Measurements from ENCODE around the gene SLC5A8. TPM values are rescaled to one million over a fixed set of nuclear protein-coding genes. Genes with fewer than 3 reads are reported as not detected.

Gene SLC5A8
- total RNA-seq, 1 experiment from 2014 or later = 0.07 TPM

DNA sequence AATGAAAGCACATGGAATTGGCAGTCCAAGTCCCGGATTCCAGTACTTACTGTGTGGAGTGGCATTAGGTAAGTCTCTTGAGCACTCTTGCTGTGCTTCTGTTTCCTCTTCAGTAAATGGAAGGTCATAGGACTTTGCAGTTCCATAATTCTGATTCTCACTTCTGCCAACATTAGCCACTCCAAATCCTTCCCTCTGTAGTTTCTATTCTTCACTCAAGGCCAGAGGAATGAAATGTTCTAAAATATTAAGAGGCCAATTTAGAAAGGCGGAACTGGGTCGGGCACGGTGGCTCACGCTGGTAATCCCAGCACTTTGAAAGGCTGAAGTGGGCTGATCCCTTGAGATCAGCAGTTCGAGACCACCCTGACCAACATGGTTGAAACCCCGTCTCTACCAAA is 19.8 kb upstream of the SLC5A8 start:
- no peak overlapping the region for H3K27ac ChIP-seq (ENCODE audit: insufficient read length, low read depth, low read length)
- no CpG with 5 or more reads among the region's 7 CpGs for WGBS (ENCODE audit: extremely low coverage, insufficient read length, low lambda C conversion rate)
- H2BK15ac ChIP-seq (ENCODE audit: low read depth, low read length) = no peak overlapping the region
- H3K27me3 ChIP-seq (ENCODE audit: insufficient read depth, low read length) = no peaks in the 10 kb centered on the region
- H3K4me2 ChIP-seq (ENCODE audit: insufficient read depth, insufficient read length, low read length) = no peak overlapping the region
- H3K56ac ChIP-seq (ENCODE audit: insufficient read length, low read depth, low read length) = no peak overlapping the region
- H3K4me1 ChIP-seq (ENCODE audit: insufficient read depth, low read length) = no peaks in the 10 kb centered on the region
- H2BK120ac ChIP-seq (ENCODE audit: low read depth, low read length, poor library complexity, severe bottlenecking) = no peak overlapping the region
- H2BK5ac ChIP-seq (ENCODE audit: insufficient read length, low read length) = no peak overlapping the region
- H4K91ac ChIP-seq (ENCODE audit: insufficient read length, low read depth, low read length) = no peak overlapping the region
- no peaks in the 10 kb centered on the region for H3K9me3 Mint-ChIP-seq
- no peak overlapping the region for H4K8ac ChIP-seq (replicated peaks; ENCODE audit: insufficient read length, low read depth, low read length)
- no peaks in the 10 kb centered on the region for H3K23me2 ChIP-seq (ENCODE audit: insufficient read length, low read depth, low read length, poor library complexity, severe bottlenecking)
- H4K20me1 ChIP-seq (ENCODE audit: control insufficient read depth, insufficient read depth, insufficient read length) = no peaks in the 10 kb centered on the region
- H3K36me3 Mint-ChIP-seq (ENCODE audit: insufficient read depth in 1 of 3, low read depth in 3 of 3) = no peaks in the 10 kb centered on the region
- H2BK20ac ChIP-seq (ENCODE audit: low read depth, low read length, poor library complexity, severe bottlenecking) = no peak overlapping the region
- H3K4me1 Mint-ChIP-seq = no peaks in the 10 kb centered on the region; a peak in 1 of 4 replicates
- H2BK12ac ChIP-seq (ENCODE audit: insufficient read length, low read depth, low read length) = no peak overlapping the region
- H2AK5ac ChIP-seq (ENCODE audit: insufficient read length, low read length) = no peak overlapping the region
- H3K27ac Mint-ChIP-seq = no peak overlapping the region
- TF ChIP-seq, protein P1, sequence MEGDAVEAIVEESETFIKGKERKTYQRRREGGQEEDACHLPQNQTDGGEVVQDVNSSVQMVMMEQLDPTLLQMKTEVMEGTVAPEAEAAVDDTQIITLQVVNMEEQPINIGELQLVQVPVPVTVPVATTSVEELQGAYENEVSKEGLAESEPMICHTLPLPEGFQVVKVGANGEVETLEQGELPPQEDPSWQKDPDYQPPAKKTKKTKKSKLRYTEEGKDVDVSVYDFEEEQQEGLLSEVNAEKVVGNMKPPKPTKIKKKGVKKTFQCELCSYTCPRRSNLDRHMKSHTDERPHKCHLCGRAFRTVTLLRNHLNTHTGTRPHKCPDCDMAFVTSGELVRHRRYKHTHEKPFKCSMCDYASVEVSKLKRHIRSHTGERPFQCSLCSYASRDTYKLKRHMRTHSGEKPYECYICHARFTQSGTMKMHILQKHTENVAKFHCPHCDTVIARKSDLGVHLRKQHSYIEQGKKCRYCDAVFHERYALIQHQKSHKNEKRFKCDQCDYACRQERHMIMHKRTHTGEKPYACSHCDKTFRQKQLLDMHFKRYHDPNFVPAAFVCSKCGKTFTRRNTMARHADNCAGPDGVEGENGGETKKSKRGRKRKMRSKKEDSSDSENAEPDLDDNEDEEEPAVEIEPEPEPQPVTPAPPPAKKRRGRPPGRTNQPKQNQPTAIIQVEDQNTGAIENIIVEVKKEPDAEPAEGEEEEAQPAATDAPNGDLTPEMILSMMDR (conservative IDR thresholded peaks at IDR 0.05) = no peak
- no peaks in the 10 kb centered on the region for H3K9me3 ChIP-seq (ENCODE audit: control insufficient read depth, low read depth, low read length)
- H3K14ac ChIP-seq (ENCODE audit: insufficient read depth, low read length) = no peak overlapping the region
- no peak overlapping the region for H4K5ac ChIP-seq (ENCODE audit: insufficient read length, low read depth, low read length)
- H3K27me3 Mint-ChIP-seq (ENCODE audit: low read depth) = no peaks in the 10 kb centered on the region
- H3K79me1 ChIP-seq (ENCODE audit: insufficient read depth, low read depth, low read length, poor library complexity, severe bottlenecking) = no peaks in the 10 kb centered on the region
- no peak overlapping the region for H3K4me3 Mint-ChIP-seq
- no peaks in the 10 kb centered on the region for H3K79me2 ChIP-seq (ENCODE audit: insufficient read depth, low read length)
- no peak overlapping the region for H3K18ac ChIP-seq (ENCODE audit: insufficient read length, low read depth, low read length)
- no peak overlapping the region for H3K23ac ChIP-seq (ENCODE audit: insufficient read length, low read depth, low read length)
- no peak overlapping the region for H3K9ac ChIP-seq (ENCODE audit: extremely low read depth, insufficient read length, low read length)
- no peak overlapping the region for H2AFZ ChIP-seq (ENCODE audit: low read length)
- no peak for DNase-seq
- no peak overlapping the region for H3K4ac ChIP-seq (ENCODE audit: low read depth, low read length)
- H3T11ph ChIP-seq (ENCODE audit: low read length) = no peak overlapping the region
